Measurements from ENCODE around the gene FRMD5.
"Not testable (repeated sequence)": the region's sequence is repeated elsewhere in the genome, so short reads cannot be mapped to it uniquely, and the experiment has no call there.

FRMD5 gene

DNA sequence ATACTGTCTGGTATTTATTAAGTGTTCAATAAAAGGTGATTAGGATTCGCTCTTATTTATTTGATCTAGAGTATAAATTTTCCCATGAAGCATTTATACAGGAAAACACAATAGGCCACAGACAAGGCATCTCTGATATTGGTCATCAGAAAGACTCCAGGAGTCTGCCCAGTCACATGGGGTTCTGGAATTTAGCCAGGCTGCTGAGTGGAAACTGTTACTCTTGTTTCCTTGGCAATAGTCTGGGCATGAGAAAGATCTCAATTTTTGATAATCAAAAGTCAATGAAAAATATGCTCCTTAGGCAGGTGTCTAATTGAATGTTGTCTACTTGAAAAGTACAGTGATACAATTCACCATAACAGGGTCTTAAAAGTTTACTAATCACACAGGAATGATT lies 161.2 kb downstream of the FRMD5 start:
- DNase-seq (ENCODE audit: low spot score) = peak; percentile 51

DNA sequence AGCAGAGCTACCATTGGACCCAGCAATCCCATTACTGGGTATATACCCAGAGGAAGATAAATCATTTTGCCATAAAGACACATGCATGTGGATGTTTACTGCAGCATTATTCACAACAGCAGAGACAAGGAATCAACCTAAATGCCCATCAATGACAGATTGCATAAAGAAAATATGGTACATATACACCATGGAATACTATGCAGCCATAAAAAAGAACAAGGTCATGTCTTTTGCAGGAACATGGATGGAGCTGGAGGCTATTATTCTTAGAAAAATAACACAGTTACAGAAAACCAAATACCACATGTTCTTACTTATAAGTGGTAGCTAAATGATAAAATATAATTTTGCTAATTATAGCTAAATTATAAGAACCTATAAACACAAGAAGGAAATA lies 162.3 kb downstream of the FRMD5 start:
- DNase-seq (ENCODE audit: low spot score) = not testable (repeated sequence)

DNA sequence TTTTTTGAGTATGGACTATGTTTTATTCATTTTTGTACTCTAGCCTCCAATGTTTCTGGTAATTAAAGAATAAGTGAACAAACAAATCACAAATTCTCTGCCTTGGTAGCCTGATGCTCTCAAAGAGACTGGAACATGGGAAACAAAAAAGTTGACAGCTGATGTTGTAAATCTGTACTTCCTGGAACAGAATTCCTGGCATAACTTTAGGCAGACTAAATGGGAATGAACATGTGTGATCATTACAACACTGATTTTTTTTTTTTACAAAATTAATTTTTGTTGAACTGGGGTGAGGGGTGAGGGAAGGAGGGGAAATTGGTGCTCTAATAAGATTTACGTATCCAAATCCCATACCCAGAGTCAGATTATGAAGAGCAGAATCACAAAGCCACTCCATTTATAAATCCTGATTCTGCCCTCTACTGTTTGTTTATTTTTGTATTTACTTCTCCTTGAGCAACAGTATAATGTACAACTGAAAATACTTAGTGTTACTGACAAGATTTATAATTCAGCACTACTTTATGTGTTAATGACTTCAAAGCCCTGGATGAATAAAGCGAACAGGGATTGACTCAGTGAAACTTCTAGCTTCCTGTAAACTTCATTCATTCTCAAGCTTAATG lies 165.0 kb downstream of the FRMD5 start:
- DNase-seq (ENCODE audit: low spot score) = peak; percentile 56

DNA sequence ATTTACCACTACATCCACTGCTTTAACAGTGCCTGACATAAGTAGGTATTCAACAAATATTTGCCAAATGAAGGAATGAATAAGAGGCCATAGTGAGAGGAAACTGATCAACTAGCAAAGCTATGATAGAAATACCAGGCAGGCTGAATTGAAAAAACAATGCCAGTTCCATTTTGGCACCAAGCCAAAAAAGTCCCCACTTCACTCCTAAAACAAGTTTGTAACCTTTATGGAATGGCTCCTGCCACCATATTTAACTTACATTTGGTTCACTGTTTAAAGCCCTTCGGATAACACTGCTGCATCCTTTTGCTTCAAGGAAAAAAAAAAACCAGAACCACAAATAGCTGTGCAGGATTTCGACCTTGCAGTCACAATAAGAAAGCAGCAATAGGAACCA lies 166.1 kb downstream of the FRMD5 start:
- no peak for DNase-seq (ENCODE audit: low spot score)

DNA sequence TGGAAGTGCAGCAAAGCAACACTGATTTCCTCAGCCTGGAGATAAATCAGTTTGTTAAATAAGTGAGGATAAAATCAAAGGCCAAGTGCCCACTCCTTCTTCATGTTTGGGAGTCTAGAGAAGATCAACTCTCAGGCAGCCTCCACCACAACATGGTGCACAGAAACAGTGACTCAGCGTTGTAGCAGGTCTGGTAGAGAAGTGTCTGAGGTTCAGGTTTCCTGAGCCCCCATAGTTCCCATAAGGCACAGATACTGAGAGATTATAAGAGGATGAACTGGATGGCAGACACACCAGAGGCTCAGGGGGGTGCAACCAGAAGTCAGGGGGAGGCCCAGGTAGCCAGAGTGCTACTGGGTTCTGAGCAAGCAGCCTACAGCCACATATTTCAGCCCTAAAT lies 166.7 kb downstream of the FRMD5 start:
- no peak for DNase-seq (ENCODE audit: low spot score)

DNA sequence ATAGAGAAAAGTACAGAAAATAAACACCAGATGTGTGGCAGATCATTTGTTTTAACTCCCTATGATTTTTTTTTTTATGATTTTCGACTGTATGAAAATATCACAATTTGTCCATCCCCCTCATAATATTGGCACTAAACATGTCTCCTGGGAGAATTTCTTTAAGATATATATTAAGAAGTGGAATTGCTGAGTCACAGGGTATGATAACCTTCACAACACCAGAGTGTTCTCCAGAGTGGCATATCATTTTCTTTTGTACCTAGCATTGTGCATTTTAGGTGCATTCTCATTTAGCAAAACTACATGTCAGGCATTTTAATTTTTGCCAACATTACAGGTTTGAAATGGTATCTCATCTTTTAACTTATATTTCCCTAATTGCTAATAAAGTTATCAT lies 170.9 kb downstream of the FRMD5 start:
- no peak for DNase-seq (ENCODE audit: low spot score)

DNA sequence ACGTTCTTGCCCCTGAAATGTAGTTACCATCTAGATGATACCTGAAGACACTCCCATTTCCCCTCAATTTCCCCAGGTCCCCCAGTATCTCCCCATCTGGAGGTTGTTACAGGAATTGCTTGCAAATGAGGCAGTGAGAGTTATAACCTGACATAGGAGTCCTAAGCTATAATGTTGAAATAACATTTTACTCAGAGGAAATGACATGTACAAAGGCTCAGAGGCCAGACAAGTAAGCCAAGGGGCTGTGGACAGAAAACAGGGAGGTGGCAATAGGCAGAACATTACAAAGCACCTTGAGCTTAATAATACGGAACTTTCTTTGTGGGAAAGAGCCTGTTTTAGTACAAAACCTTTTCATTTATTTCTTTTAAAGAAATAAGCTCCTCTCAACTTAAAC lies 171.9 kb downstream of the FRMD5 start:
- DNase-seq (ENCODE audit: low spot score) = no peak

DNA sequence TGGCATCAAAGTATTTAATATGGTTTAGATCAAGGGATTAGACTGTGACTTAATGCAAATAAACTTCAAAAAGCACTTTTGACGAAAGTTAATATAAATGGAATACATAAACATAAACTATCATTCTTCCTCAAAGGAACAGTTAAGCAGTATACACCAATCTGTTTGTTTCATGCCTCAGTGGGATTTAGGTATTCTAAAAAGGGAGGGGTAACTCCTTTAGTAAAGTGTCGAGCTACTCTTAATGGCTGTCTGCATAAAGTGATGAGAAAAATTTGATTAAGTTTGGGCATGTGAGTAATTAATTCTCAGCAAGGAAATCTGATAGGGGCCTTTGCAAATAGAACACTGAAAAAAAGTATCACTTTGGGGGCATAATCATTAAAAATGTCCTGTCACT lies 176.9 kb downstream of the FRMD5 start:
- DNase-seq (ENCODE audit: low spot score) = no peak

DNA sequence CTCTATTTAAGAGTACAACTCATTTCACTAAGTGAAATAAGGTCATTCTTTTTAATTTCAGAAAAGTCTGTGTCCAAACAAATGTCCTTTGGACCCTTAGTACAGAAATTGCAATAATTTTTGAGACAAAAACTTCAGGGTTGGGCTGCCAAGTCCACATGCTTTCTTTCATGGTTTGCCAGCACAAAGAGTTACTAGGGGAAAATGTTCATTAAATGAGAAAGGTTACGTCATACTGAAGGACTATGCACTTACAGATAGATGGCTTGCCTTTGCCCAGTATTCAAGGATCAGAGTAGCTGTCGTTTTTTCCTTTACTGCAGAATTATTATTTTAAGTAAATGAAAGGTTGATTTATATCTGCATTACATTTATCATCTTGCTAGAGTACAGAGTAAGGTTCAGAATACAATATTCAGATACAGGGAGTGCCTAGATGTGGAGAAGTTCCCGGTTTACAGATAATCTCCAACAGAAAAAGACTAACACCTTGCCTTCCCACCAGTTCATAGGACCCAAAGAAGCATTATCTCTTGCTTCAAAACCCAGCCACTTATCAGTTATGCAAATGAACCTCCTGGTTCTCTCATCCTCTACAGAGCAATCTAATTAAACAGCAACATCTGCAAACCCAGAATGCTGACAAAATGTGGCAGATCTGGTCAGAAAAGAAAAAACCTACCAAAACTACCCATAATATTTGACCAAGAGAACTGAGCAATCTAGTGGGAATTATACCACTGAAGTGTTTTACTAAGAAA lies 179.3 kb downstream of the FRMD5 start:
- DNase-seq (ENCODE audit: low spot score) = no peak

DNA sequence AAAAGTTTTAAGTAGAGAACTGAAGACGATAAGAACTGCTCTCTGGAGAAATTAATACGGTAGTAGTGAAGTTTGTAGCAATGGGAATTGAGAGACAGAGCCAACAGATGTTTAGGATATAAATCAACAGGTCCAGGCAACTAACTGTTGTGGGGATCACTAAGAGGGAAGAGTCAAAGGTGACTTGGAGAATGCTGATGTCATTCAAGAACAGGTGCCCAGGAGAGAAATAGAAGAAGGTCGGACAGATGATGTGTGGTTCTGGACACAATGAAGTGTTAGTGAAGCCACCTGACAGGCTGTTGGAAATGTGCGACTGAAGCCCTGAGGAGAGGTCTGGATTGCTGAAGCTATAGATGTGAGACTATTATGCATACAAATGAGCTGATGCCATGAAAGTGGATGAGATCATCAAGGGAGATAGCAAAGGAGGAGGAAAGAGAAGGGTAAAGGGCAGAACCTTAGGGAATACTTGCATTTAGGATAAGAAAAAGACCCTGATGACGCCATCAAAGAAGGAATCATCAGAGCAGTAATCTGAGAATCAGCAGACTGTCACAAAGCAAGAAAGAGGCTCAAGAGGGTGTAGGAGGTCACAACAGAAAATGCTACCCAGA lies 183.7 kb downstream of the FRMD5 start:
- DNase-seq (ENCODE audit: low spot score) = no peak

DNA sequence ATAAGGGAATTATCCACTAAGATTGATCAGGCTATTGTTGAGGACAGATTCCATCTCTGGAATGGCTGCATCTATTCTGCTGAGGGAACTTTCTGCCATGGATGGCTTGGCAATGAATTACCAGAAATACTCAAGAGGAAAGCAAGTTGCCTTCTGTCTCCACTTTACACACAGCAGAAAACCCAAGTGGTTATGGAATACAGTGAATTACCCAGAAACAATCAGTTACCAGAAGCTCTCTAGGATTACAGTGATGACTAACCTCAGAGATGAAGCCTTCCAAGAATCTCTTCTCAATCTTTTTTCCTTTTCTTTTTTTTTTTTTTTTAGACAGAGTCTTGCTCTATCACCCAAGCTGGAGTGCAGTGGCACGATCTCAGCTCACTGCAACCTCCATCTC lies 185.0 kb downstream of the FRMD5 start:
- DNase-seq (ENCODE audit: low spot score) = peak; percentile 84

DNA sequence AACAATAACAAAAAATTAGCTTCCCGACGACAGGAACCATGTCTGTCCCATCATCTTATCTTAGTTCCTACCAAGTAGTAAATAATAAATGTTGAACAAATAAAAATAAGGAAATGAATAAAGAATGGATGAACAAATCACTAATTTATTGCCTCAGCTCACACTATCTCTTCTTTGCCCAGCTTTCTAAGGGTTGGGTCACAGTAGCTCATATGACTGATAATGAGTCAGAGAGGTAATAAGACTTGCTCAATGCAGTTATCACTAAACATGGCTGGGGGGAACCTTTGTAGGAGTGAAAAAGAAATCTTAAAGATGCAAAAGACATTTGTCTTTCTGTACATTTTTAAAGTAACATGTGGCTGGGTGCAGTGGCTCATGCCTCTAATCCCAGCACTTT lies 186.0 kb downstream of the FRMD5 start:
- DNase-seq (ENCODE audit: low spot score) = peak; percentile 70

DNA sequence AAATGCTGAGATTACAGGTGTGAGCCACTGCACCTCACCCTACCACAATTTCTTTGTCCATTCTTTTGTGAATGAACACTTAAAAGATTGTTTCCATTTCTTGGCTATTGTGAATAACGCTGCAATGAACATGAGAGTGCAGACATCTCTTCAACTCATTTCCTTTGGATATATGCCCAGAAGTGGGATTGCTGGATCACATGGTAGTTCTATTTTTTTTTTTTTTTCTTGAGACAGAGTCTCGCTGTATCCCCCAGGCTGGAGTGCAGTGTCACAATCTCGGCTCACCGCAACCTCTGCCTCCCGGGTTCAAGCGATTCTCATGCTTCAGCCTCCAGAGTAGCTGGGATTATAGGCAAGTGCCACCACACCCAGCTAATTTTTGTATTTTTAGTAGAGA lies 194.8 kb downstream of the FRMD5 start:
- DNase-seq (ENCODE audit: low spot score) = not testable (repeated sequence)

DNA sequence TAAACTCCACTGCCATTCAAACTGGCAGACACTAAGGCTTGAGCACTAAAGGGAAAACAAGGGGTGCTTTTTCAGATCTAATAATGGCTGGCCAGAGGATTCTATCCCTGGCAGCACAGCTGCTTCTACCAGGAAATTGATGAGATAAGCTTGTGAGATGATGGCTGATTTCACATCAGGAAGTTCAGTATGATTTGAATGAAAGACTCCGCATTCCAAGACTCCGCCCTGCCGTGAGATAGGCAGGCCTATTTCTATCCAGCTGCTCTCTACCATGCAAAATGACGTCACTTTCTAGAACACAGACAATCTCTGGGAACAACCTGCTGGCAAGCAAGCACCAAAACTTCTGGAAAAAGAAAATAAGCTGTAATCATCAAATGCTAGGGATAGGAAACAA lies 196.5 kb downstream of the FRMD5 start:
- peak; percentile 59 for DNase-seq (ENCODE audit: low spot score)

DNA sequence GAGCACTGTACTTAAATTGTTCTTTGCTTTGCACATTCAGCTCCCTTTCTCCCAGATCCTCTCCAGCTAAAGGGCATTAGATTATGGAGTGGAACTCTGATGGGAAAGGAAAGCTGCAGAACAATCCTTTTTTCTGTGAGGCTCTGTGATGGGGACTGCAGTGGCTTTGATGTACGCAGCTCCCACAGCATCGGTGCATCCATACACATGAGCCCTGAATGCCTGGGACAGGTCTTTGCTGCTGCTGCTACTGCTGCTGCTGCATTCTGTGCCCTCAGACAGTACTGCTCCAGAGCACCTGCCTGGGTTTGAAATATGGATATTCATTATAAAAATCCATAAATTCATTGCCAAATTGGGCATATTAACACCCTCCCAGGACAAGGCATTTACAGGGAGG lies 203.9 kb downstream of the FRMD5 start:
- DNase-seq (ENCODE audit: low spot score) = no peak

DNA sequence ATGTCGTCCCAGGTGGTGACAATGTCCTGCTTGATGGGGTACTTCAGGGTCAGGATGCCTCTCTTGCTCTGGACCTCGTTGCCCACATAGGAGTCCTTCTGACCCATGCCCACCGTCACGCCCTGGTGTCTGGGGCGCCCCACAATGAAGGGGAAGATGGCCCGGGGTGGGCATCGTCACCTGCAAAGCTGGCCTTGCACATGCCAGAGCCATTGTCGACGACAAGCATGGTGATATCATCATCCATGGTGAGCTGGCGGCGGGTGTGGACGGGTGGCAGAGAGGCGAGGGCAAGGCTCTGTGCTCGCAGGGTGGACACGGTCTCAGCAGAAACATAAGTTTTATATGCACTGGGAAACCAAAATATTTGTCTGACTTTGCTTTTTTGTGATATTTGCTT lies 205.1 kb downstream of the FRMD5 start:
- no peak for DNase-seq (ENCODE audit: low spot score)

DNA sequence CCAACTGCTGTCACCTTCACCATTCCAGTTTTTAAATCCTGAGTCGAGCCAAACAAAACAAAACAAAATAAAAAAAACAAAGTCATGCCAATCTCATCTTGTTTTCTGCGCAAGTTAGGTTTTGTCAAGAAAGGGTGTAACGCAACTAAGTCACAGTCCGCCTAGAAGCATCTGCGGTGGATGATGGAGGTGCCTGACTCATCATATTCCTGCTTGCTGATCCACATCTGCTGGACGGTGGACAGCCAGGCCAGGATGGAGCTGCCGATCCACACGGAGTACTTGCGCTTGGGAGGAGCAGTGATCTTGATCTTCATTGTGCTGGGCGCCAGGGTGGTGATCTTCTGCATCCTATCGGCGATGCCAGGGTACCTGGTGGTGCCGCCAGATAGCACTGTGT lies 206.2 kb downstream of the FRMD5 start:
- DNase-seq (ENCODE audit: low spot score) = no peak

DNA sequence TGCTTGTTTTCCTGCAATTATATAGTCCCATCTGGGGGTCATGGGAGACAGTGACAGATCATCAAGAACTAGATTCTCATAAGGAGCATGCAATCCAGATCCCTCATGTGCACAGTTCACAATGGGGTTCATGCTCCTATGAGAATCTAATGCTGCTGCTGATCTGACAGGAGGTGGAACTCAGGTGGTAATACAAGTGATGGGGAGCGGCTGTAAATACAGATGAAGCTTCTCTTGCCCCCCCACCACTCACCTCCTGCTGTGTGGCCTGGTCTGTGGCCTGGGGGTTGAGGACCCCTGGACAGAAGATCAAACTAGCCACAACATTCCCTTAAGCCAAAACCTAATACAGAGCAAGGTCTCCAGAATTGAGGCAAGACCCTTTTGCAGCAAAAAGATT lies 207.1 kb downstream of the FRMD5 start:
- DNase-seq (ENCODE audit: low spot score) = no peak

DNA sequence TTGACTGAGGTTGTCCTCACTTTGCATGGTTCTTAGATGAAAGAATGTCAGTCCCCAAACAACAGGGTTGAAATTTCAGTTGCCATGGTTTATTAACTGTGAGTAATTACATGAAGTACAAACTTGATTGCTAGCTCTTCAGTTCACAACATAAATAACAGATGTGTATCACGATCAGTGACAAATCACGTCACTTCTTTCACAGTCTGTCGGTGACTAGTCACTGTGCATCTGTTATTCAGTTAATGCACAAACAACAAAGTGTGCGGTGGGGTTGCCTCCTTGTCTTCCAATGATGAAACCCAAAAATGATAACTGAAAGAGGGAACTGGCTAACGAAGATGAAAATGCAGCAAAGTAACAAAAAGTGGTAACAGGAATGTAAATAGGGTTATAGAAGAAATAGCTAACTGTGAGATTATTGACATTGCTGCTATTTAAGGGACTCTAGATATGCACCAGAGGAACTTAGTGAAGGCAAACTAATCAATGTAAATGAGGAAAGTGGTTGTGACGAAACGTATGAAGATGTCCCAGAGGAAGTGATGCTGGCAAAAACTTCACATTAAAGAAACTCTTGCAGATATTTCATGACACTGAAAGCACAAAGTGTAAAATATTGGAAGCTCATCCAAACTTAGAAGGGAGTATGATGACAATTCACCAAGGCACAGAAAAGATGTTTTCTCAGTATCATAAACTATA lies 208.9 kb downstream of the FRMD5 start:
- DNase-seq (ENCODE audit: low spot score) = no peak

DNA sequence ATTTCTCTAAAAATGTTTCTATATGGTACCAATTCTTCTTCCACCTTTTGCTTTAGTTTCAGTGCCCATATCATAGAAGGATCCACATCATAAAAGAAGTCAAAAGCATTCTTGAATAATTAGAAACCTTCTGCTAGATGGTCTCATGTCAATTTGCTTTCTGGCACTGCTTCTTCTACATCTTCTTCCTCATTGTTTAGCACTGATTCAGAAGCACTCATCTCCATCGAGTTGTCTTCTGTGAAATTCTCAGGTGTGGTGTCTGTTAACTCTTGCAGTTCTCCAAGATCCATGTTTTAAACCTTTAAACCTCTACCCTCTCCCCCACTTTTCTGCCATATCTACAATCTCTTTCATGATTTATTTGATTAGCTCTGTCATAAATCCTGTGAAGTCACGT lies 213.5 kb downstream of the FRMD5 start:
- no peak for DNase-seq (ENCODE audit: low spot score)

DNA sequence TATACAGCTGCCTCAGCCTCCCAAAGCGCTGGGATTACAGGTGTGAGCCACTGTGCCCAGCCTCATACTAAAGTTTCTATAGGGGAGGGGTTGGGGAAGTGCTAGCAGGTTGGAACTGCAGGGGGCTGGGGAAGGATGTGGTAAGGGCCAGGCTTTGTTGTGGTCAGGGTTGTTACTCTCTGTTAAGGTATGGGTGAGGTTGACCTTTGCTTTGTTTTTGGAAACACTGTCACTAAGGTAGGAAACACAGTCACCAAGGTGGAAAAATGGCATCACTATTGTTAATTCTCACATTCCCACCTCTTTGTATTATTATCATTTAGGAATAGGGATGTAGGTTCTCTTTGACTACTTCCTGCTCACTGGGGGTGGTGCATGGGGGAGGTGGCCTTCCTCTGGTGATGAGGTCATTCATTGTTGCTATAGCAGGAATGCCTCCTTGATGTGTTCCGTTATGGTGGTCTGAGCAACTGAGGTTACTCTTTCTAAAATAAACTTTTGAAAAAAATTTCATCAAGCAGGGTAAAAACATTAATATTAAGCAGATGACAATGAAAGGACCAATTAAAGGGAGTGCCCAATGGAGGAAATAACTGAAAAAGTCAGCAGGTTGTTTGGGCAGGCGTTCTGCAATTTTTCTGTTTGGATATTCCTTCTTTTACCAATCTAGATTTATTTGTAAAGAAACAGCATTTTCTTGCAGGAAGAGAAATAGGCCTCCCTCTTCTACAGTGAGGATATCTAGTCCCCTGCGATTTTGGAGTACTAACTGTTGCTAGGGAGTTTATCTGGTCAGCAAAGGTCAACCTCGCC lies 217.8 kb downstream of the FRMD5 start:
- no peak for DNase-seq (ENCODE audit: low spot score)

DNA sequence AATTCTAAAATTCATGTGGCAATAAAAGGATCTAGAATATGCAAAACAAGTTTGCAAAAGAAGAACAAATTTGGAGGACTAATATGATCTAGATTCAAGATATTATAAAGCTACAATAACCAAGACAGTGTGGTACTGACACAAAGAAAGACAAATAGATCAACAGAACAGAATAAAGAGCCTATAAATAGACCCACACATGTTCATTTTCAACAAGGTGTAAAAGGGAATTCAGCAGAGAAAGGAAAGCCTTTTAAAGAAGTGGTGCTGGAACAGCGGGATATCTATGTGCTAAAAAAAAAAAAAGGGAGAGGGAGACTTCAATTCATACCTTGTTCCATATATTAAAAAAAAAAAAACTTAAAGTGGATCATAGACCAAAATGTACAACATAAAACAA lies 219.3 kb downstream of the FRMD5 start:
- no peak for DNase-seq (ENCODE audit: low spot score)
